SKM-1 (cell line): Measurements from ENCODE around the gene ZNF862.
A peak's percentile ranks its signal among the peaks of the same experiment; 100 is the strongest.

ENCODE experiments used
- DNase-seq: peaks from one replicate; lab custom pipeline; 2025; ENCODE audit not compliant: unreplicated experiment; lab: John Stamatoyannopoulos, UW

ZNF862 gene

DNA sequence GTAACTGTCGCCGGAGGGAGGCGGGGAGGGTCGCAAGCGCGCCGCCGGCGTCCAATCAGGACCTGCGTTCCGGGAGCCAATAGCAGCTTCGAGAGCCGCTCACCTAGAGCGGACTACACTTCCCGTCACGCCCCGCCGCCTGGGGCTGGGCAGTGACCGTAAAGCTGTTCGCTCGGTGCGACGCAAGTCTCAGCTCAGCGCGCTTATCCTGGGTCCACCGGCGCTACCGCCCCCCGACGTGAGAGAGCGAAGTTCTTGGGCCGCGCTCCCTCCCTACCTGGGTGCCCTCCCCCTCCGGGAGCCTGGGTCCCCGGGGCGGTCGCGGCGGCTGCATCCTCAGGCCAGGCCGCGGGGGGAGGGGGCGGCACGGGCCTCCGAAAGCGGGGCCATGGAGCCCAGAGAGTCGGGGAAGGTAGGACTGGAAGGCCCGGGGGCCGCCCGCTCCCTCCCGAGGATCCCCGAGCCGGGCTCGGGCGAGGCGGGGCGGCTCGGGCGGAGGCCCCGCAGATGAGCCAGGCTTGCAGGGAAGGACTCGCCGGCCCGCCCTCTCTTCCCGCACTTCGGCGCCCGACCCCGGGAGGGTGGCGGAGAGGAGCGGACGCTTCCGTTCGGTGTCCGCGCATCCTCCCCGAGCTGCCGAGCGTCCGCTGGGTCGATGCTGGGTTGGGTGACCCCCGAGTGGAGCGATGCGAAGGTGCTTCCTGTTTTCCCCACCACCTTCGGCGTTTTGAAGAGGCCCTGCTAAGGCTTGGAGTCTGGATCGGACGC lies at the start of gene ZNF862:
ZNF862 (plus strand) TSS at position 152 of the 768 bp plus-strand sequence; CDS start at position 389, 237 bp downstream.
- peak; percentile 52 for DNase-seq

DNA sequence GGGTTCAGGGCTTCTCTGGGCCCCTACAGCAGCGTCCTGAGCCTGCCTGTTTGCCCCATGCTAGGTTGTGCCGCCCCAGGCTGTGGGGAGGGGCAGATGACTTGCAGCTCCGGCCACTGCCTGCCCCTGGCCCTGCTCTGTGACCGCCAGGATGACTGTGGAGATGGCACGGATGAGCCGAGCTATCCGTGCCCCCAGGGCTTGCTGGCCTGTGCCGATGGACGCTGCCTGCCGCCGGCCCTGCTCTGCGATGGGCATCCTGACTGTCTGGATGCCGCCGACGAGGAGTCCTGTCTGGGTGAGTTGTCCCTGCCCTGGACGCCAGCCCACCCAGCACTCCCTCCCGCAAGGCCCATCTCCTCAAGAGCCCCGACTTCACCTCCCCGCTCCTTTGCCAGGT lies 49.1 kb upstream of the ZNF862 start:
- no peak for DNase-seq

DNA sequence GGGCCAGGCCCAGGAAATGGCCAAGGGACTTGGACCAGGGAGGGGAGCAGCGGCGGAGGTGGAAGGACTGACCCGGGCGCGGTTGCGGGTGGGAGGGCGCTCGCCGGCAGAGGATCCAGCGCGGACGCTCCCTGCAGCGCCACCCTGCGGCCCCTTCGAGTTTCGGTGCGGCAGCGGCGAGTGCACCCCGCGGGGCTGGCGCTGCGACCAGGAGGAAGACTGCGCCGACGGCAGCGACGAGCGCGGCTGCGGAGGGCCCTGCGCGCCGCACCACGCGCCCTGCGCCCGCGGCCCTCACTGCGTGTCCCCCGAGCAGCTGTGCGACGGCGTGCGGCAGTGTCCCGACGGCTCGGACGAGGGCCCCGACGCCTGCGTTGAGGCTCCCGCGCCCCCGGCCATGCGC lies 48.0 kb upstream of the ZNF862 start:
- DNase-seq, result no peak

- DNase-seq, result no peak
These were observed 47.3 kb upstream of the ZNF862 start for GRCh38 chr7:149790754-149791360.

GRCh38 chr7:149791411-149792219 lies 46.6 kb upstream of the ZNF862 start:
- DNase-seq, result no peak

GRCh38 chr7:149792220-149792595 lies 46.0 kb upstream of the ZNF862 start:
- no peak for DNase-seq

GRCh38 chr7:149793261-149793660 lies 44.9 kb upstream of the ZNF862 start:
- no peak for DNase-seq

DNA sequence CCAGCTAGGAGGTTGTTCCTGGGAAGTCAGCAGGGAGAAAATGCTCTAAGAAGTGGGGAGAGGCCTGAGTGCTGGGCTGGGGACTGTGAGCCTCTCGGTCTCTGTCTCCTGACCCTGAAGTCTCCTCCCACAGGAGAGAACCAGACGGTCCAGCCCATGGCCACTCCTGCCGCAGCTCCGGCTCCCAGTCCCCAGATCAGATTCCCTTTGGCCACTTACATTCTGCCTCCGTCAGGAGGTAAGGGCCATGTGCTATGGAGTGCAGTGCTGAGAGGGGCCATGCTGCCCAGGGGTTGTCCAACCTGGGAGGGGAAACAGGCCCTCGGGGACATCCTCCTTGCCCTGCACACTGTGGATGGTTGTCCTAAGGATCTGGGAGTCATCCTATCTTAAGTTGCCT lies 43.5 kb upstream of the ZNF862 start:
- DNase-seq, result no peak

- no peak for DNase-seq
These were observed 43.0 kb upstream of the ZNF862 start for GRCh38 chr7:149795126-149795525.

DNA sequence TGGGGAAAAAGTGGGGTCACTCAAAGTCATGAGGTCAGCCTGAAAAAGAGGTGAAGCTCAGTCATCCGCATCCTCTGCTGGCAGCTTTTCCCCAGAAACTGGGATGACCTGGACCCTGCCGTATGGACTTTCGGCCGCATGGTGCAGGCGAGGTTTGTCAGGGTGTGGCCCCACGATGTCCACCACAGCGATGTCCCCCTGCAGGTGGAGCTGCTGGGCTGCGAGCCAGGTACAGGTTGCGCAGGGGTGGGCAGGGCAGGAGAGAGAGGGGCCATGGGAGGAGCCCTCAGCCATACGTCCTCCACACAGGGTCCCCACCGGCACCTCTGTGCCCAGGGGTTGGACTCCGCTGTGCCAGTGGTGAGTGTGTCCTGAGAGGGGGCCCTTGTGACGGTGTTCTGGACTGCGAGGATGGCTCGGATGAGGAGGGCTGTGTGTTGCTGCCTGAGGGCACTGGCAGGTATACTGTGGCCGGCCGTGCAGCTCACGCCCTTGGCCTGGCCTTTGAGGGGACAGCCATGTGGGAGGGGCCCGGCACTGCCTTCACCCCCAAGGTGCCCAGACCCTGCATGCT lies 41.8 kb upstream of the ZNF862 start:
- no peak for DNase-seq

DNA sequence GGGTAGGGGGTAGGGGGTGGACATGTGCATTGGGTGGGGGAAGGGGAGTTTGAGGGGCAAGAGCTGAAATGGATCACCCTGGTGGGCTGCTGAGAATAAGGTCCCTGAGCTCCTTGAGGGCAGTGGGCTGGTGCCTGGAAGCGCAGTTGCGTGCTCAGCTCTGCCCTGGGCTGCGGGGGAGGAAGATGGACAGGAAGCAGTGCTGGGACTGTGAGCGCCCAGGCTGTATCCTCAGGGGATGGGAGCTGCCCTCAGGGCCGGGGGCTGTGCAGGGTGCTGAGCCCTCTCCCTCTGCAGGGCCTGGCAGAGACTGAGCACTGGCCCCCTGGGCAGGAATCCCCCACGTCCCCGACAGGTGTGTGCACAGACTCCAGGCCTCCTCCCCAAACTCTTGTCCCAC lies 40.4 kb upstream of the ZNF862 start:
- DNase-seq, result no peak

DNA sequence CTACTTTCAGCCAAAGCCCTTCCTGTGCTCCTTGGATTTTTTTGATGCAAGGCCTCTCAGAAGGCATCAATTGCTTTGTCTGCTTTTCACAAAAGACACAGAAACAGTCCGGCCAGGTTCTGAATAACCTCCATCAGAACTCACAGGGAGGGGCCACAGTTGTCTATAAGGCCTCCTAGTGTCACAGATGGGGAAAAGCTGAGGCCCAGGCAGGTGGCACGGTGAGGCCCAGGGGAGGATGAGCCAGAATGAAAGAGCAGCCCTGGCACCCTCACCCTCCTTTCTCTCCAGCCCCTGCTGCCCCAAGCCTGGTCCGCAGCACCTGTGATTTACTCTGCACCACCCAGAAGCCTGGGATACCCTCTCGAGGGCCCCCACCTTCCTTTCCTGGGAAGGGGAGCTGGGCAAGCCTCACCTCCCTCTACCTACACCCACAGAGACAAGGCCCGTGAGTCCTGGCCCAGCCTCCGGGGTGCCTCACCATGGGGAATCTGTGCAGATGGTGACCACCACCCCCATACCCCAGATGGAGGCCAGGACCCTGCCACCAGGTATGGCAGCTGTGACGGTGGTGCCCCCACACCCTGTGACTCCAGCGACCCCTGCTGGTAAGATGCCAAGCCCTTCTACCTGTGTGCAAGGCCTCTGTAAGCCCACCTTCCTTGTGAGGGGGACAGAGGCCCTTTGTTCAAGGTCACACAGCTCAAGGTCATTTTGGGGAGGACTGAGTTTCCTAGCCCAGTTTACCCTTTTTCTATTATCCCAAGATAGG lies 38.6 kb upstream of the ZNF862 start:
- DNase-seq, result no peak

DNA sequence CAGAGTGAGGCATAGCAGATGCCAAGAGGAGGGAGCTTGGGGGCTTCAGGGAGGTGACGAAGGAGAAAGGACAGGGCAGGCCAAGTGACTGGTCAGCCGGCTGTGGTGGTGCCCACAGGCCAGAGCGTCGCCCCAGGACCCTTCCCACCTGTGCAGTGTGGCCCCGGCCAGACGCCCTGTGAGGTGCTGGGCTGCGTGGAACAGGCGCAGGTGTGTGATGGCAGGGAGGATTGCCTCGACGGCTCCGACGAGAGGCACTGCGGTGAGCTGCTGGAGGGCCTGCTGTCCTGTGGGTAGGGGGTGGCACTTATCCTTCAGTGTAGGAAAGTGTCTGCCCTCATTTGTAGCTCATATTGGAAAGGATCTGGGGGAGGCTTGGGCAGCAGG lies 38.0 kb upstream of the ZNF862 start:
- no peak for DNase-seq

DNA sequence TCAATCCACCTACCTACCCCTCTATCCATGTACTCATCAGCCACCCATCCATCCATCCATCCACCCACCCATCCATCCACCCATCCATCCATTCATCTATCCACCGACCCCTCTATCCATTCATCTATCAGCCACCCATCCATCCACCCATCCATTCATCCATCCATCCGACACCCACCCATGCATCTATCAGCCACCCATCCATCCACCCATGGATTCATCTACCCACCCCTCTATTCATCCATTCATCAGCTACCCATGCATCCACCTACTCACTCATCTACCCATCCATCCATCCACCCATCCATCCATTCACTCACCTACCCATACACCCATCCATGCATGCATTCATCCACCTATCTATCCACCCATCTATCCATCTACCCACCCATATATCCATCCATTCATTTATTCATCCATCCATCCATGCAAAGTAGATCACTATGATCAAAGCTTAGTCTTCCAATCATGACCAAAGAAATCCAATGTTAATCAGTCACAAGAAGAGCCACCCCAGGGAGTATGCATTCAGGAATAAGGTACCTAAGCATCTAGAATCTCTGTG lies 37.1 kb upstream of the ZNF862 start:
- no peak for DNase-seq

- no peak for DNase-seq
These were observed 36.4 kb upstream of the ZNF862 start for GRCh38 chr7:149801816-149802215.

GRCh38 chr7:149802966-149803365 lies 35.2 kb upstream of the ZNF862 start:
- DNase-seq, result no peak

- no peak for DNase-seq
These were observed 34.6 kb upstream of the ZNF862 start for GRCh38 chr7:149803551-149804074.

- DNase-seq, result no peak
These were observed 34.1 kb upstream of the ZNF862 start for GRCh38 chr7:149804106-149804505.

GRCh38 chr7:149806726-149807125 lies 31.4 kb upstream of the ZNF862 start:
- no peak for DNase-seq

- no peak for DNase-seq
These were observed 29.9 kb upstream of the ZNF862 start for GRCh38 chr7:149808311-149808710.
